Adipocyte (in vitro differentiated cells): ENCODE results near the gene NUTM2E.
"Not testable (repeated sequence)": the region's sequence is repeated elsewhere in the genome, so short reads cannot be mapped to it uniquely, and the experiment has no call there.

Experiments used
- DNase-seq: peaks from one replicate; pipeline ENCODE4 v3.0.0-alpha.2; 2015; ENCODE audit warnings: low read depth
- H3K27me3 ChIP-seq: replicated peaks from 2 replicates; pipeline ENCODE4 v1.7.0; 2013; ENCODE audit warnings: mild to moderate bottlenecking, low read length, moderate library complexity; ENCODE audit not compliant: control insufficient read depth, insufficient read depth
- H3K36me3 ChIP-seq: 2 replicates; pipeline ENCODE4 v1.7.0; 2013; ENCODE audit warnings: low read length, mild to moderate bottlenecking, moderate library complexity; ENCODE audit not compliant: control insufficient read depth, insufficient read depth, severe bottlenecking
- H3K4me1 ChIP-seq: 2 replicates; pipeline ENCODE4 v1.7.0; 2013; ENCODE audit warnings: mild to moderate bottlenecking, low read length, moderate library complexity; ENCODE audit not compliant: control insufficient read depth, insufficient read depth
- H3K4me3 ChIP-seq: 2 replicates; pipeline ENCODE4 v1.7.0; 2013; ENCODE audit warnings: mild to moderate bottlenecking, low read length, moderate library complexity
- H3K9ac ChIP-seq: 2 replicates; pipeline ENCODE4 v1.7.0; 2013; ENCODE audit warnings: mild to moderate bottlenecking, low read length, moderate library complexity
- H3K9me3 ChIP-seq: 2 replicates; pipeline ENCODE4 v1.7.0; 2013; ENCODE audit warnings: mild to moderate bottlenecking, low read length, moderate library complexity; ENCODE audit not compliant: control insufficient read depth

NUTM2E gene

DNA sequence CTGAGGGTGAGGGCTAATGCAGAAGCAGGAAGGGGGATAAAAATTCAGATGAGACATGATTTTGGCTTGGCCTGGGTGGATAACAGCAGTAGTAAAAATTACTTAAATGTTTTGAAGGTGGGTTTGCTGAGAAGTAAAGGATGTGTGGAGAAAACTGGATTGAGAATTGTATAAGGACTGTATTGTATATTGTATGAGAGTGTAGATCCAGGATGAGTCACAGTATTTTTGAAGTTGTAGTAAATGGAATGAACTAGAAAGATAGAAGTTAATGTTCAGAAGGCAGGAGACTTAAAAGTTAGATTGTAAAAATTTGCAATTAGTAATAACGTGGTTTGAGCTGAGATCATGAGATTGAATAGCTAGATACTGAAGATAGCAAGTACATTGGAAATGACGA is 10.2 kb upstream of the NUTM2E start:
- H3K9me3 ChIP-seq, H3K4me1 ChIP-seq, H3K4me3 ChIP-seq, H3K9ac ChIP-seq, H3K27me3 ChIP-seq, DNase-seq, H3K36me3 ChIP-seq: not testable (repeated sequence)

DNA sequence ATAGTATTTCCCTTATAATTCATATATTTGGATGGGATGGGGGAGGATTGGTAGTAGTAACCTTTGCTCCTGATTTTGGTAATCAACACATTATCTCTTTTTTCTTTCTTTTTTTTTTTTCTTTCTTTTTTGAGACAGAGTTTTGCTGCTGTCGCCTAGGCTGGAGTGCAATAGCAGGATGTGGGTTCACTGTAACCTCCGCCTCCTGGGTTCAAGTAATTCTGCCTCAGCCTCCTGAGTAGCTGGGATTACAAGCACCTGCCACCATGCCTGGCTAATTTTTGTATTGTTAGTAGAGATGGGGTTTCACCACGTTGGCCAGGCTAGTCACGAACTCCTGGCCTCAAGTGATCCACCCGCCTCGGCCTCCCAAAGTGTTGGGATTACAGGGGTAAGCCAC is 3.2 kb upstream of the NUTM2E start:
- H3K9me3 ChIP-seq, H3K9ac ChIP-seq, H3K36me3 ChIP-seq, H3K4me1 ChIP-seq, H3K4me3 ChIP-seq, H3K27me3 ChIP-seq, DNase-seq: not testable (repeated sequence)

DNA sequence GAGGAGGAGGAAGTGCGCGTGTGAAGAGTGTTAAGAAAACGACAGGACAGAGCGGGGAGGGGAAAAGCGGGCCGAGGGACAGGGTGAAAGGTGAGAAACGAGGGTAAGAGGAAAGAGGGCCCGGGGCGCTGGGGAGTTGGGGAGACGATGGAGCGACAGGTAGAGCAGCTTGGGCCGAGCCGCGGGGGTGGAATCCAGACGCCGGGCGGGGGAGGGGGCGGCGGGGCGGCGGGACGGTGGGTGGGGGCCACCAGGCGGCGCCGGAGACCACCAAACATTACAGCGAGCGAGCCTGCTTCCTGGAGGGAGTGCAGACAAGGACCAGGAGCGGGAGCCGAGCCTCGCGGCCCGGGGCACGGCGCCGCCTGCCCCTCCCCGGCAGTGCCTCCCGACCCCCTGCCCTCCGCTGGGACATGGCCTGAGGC is 940 bp upstream of the NUTM2E start:
- not testable (repeated sequence) for H3K9me3 ChIP-seq, H3K4me1 ChIP-seq, H3K9ac ChIP-seq, H3K36me3 ChIP-seq, H3K27me3 ChIP-seq, H3K4me3 ChIP-seq
- peak; percentile 24 for DNase-seq

DNA sequence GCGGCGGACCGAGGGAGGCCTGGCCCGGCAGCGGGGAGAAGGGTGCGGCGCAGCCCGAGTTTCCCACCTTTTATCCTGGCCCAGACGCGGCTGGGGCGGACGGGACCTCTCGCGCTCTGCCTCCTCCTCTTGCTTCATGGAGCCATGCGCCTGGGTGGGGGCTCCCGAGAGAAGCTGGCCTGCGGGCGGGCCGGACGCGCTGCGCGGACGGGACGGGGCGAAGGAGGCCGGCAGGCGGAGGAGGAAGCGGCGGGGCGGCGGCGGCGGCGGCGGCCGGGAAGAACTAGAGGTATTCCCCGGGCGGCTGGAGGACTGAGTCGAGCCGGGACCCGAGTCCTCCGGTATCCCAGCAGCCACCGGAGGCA is 426 bp upstream of the NUTM2E start:
- H3K4me1 ChIP-seq, H3K9me3 ChIP-seq, H3K36me3 ChIP-seq, H3K27me3 ChIP-seq: not testable (repeated sequence)
- peak overlapping the region; percentile 78 for H3K9ac ChIP-seq
- H3K4me3 ChIP-seq, result peak overlapping the region; percentile 58
- DNase-seq, result peak; percentile 14

DNA sequence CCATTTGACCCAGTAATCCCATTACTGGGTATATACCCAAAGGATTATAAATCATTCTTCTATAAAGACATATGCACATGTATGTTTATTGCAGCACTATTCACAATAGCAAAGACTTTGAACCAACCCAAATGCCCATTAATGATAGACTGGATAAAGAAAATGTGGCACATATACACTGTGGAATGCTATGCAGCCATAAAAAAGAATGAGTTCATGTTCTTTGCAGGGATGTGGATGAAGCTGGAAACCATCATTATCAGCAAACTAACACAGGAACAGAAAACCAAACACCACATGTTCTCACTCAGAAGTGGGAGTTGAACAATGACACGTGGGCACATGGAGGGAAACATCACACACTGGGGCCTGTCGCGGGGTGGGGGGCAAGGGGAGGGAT is 7.3 kb downstream of the NUTM2E start:
- H3K27me3 ChIP-seq, H3K9me3 ChIP-seq, H3K9ac ChIP-seq, H3K4me1 ChIP-seq, DNase-seq, H3K36me3 ChIP-seq, H3K4me3 ChIP-seq: not testable (repeated sequence)

DNA sequence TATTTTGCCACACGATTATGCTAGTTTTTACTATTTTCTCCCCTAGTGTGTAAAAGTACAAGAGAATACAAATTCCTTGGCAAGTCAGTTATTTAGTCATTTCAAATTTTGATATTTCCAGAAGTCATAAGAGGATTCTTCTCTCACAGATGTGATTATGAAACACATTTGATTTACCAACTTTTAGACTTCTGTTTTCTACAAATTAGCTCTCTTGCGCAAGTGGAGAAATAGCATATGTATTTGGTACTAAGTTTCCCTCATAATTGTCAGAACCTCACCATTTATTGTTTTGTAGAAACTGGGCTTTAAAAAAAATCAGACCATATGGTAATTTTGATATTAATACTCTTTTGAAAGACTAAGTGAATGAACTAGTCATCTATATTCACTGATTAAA is 9.4 kb downstream of the NUTM2E start:
- not testable (repeated sequence) for H3K9ac ChIP-seq, H3K4me1 ChIP-seq, H3K36me3 ChIP-seq, H3K4me3 ChIP-seq, DNase-seq, H3K9me3 ChIP-seq, H3K27me3 ChIP-seq

DNA sequence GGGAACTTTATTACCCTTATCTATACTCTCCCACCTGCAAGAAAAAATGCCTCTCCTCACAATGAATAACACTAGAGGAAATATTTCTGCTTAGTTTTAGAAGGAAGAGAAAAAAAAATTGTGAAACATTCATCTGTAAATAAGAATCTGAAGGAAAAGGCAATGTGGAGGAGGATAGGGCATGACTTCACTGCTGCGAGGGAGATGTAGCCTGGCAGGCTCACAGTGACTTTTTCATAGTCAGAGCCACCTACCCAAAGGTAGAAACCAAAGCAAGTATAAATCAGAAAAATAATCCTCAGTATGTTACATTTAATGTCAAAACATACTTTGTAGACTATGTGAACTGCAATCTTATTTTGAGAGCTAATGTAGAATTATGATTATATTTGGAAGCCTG is 10.4 kb downstream of the NUTM2E start:
- H3K9ac ChIP-seq, H3K4me3 ChIP-seq, H3K27me3 ChIP-seq, H3K9me3 ChIP-seq, DNase-seq, H3K4me1 ChIP-seq, H3K36me3 ChIP-seq: not testable (repeated sequence)

DNA sequence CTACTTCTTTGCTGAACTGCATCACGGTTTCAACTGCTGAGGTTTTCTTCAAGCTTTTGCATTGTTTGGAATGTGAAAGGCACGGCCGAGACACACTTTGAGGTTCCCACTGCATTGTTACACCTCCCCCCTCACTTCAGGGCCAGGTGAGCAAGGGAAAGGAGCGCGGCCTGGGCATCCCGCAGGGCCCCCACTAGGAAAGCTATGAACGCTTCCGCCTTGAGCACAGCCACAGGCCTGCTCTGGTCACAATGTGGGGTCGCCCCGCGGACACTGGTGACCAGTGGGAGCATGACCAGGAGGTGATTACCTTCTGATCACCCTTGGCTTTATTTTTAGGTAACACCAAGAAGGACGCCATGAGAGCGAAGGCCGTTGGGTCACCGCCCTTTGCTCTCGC is 11.9 kb downstream of the NUTM2E start:
- not testable (repeated sequence) for H3K27me3 ChIP-seq, H3K36me3 ChIP-seq, DNase-seq, H3K9ac ChIP-seq, H3K4me1 ChIP-seq, H3K9me3 ChIP-seq, H3K4me3 ChIP-seq

DNA sequence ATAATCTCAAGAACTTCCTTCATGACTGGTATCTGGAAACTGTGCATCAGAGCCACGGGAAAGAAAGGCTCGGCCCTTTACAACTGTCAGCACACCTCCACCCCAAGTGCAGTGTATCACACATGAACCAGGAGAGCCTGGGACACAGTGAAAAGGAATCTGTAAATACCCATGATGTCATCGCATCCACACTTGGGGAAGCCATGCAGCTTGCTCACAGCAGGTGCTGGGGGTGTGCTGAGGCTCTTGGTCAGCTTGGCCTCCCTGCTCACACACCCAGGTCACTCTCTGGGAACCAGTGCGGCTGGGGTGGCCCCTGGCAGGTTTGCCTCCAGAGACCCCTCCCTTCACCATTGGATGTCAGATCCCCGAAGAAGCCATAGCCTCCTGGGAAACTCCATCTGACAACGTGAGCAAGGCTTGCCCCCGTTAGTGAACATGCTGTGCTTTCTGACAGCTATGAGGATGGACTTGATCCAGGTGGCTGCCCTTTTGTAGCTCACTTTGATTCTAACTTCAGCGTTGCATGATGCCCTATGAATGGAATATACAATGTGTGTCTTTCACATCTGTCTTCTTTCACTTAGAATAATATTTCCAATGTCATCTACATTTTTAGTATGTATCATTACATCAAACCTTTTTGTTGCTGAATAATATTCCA is 26.8 kb downstream of the NUTM2E start:
- H3K9me3 ChIP-seq, H3K4me3 ChIP-seq, H3K4me1 ChIP-seq, H3K36me3 ChIP-seq, H3K27me3 ChIP-seq, H3K9ac ChIP-seq, DNase-seq: not testable (repeated sequence)

DNA sequence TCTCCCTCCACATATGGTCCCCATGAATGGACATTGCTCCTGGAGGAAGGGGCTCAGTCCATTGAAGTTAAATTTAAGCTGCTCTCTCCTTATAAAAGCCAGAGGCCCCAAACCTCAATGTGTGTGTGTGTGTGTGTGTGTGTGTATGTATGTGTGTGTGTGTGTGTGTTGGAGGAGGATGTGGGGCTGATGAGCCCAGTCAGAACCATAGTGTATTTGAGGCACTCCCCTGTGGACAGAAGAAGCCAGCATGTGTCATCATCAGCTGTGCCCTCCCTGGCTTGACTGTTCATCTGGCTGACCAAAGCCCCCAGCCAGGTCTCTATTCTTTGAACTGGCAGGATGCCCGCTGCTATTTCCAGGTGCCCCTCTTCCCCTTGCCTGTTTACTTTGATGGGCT is 35.7 kb downstream of the NUTM2E start:
- H3K36me3 ChIP-seq, DNase-seq, H3K27me3 ChIP-seq: not testable (repeated sequence)

DNA sequence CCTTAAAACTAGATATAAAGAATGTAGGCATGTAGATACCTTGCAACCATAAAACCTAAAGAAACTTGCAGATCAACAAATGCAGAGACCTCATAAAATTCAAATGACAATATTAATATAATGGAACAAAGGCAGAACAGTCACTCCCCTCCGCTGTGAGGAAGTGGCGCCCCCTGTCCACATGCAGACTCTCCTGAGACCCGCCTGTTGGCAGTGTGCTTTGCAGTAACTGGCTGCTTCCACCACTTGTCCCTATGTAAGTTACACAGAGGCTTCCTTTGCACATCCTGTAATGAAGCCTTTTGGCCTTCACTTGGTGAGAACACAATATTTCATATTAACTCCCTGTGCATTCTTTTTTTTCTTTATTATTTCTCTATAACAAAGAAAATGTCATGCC is 36.3 kb downstream of the NUTM2E start:
- not testable (repeated sequence) for H3K9me3 ChIP-seq, DNase-seq, H3K4me1 ChIP-seq, H3K9ac ChIP-seq, H3K36me3 ChIP-seq, H3K4me3 ChIP-seq, H3K27me3 ChIP-seq

More for the DNA sequence above, 35.7 kb downstream of the NUTM2E start:
- not testable (repeated sequence) for H3K4me3 ChIP-seq, H3K9ac ChIP-seq, H3K4me1 ChIP-seq, H3K9me3 ChIP-seq

DNA sequence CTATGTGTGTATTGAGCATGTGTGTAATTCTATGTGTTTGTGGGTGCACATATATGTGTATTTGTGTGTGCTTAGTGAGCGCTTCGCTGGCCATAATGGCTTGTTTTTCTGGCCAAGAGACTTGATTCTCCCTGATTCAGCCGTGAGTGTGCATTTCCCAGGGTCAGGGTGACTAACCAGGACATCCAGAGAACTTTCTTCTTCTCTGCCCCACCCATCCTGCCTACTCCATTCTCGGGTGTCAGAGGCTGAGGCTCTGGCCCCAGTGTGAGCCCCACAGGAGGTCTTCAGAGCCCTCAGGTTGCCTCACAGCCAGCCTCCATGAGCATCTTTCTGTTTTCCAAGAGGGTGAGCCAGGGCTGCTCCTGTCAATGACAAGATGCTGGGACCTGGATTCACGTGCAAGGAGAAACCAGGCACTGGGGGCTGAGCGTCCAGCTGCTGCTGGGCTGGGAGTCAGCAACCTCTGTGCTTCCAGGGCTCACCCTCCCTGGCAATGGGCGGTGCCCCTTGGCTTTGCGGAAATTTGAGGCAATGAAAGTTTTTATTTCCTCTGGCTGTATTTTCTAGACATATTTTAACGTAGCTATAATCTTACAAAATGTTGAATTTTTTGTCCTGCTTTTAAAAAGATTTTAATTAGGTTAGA is 40.5 kb downstream of the NUTM2E start:
- not testable (repeated sequence) for H3K36me3 ChIP-seq, H3K4me3 ChIP-seq, DNase-seq, H3K9ac ChIP-seq, H3K9me3 ChIP-seq, H3K4me1 ChIP-seq, H3K27me3 ChIP-seq
